ENCODE results near the gene STAB1.
A peak's percentile ranks its signal among the peaks of the same experiment; 100 is the strongest.

The STAB1 gene
- 0 to 1.3 (median 0.49) reads per million in 4 experiments for total RNA-seq

DNA sequence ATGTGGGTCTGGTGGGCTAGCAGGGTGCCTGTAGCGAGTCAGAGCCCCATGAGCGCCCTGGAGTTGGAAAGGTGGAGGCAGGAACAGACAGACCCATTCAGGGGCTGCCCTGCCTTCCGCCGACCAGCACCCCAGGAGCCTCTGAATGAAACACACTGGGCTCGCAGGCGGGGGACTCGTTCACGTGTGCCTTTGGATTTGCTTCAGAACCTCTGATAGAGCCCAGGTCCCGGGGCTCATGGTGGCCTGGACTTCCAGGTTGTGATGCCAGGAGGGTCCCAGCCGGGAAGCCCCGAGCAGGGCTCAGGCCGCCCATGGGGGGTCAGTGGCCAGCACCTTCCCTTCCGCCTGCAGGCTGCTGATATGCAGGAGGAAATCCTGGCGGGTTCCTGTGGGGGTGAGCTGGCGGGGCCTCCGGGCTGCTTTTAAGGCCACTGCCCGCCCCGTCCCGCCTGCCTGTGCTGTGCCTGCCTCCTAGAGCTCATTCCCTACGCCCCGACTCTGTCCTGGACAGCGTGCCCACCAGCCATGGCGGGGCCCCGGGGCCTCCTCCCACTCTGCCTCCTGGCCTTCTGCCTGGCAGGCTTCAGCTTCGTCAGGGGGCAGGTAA is at the start of gene STAB1:
Gene STAB1 (plus strand): TSS at position 453 of the 610 bp plus-strand sequence. CDS start 76 bp downstream, at position 529.
- DNase-seq: no peak

GRCh38 chr3:52446042-52446441 is 49.1 kb upstream of the STAB1 start:
- DNase-seq: no peak

- peak; percentile 59 for DNase-seq
Measured at GRCh38 chr3:52446631-52447511, 48.3 kb upstream of the STAB1 start.

DNA sequence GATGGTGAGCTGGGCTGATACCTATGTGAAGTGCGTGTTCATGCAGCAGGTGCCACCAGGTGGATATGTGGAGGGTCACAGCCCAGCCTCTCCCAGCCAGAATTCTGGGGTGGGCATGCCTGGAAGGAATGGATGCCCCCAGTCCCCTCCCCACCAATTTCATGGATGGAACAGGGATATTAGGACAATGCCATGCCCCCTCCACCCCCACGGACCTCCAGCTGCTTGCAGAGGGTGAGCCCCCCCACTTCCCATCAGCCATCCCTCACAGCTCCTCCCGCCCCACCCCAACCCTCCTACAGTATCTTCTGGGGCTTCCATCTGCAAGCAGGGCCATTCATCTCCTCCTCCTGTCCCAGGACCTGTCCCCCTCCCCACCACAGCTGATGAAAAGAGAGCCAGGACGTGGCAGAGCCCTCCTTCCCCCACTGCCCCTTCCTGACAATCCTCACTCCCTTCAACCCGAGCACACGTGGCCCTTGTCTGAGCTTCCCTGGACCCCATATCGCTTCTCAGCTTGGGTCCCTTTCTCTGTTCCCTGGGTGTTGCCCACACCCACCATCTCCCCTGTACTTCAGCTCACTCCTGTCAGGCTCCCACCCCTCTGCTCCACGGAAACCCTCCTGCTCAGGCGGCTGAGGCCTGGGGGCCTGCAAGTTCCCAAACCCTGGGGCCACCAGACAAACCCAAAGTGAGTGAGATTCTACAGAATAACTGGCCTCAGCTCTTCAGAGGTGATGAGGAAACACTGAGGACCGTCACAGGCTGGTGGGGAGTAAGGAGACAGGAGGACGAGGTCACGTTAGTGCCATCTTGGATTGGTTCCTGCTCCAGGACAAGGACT is 47.4 kb upstream of the STAB1 start:
- no peak for DNase-seq

DNA sequence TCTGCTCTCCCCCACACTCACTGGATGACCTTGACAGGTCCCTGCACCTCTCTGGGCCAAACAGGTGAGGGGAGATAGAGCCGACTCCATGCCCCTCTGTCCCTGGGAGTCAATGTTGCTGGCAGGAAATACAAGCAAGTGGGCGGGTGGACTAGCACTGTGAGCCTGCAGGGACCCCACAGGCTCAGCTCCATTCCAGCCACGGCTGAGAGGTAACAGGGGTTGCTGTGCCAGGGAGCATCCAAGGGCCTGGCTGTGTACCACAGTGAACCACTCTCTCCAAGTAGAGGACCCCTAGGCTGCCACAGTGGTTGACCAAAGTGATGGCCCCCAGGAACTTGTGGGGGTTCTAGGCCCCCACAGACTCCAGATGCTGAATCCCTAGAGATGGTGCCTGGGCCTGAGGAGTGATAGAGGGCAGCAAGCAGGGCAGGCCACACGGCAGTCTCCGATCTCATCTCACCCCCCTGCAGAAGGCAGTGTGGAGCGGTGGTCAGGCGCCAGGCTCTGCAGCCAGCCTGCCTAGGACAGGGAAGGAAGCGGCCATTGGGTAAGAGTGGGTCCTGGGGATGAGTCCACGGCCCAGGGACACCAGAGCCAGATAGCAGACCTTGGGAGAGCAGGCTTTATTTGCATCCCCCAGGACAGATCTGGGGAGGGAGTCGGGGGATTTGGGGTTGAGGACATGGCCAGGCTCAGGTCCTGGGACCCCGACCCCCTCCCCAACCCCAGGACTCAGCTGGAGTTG is 44.5 kb upstream of the STAB1 start:
- DNase-seq: no peak

GRCh38 chr3:52451237-52452083 is 43.7 kb upstream of the STAB1 start:
- no peak for DNase-seq

DNA sequence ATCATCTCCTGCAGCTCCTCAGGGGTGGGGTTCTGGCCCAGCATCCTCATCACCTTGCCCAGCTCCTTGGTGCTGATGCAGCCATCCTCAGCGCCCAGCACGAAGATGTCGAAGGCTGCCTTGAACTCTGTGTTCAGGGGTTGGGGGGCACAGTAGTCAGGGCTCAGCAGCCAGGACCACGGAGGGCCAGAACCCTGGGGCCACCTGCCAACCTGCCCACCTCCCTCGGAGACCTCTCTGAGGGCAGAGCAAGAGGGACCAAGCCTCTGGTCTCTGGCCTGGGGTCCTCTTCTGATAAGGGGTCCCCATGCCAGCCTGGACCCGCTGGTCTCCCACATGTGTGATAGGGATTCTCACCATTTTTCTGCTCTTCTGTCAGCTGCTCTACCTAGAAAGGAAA is 43.0 kb upstream of the STAB1 start:
- DNase-seq: no peak

GRCh38 chr3:52452570-52453221 is 42.4 kb upstream of the STAB1 start:
- no peak for DNase-seq

DNA sequence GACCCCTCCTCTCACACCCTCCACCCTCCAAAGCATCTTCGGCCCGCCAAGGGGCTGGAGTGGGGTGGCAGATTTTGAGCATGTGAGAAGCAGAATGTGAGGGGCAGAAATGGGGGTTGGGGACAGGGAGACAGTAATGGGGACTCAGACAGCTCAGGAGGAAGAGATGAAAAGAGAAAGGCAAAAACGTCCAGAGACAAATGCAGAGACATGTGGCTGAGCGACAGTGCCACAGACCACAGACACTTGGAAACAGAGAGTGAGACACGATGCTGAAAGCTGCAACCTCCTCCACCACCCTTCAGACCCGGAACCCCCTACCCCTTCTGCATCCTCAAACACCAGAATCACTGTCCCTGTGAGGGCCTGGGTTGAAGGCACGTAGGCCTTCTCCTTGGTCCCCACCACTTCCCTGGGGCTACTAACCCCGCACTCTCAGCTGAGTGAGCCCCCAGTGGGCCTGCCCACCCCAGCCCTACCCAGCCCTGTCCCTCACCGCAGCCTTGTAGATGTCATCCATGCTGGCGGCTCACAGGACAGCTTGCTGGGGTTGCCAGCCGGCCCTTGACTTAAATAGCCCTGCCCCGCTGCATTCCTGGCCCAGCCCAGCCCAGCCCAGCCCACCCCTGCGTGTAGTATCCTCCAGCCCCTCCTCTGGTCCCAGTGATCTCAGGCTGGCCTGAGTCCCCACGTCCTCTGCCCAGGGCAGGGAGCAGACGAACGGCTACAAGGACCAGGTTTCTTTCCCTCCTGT is 41.5 kb upstream of the STAB1 start, which contains the start of gene TNNC1:
Gene TNNC1 (minus strand): TSS at position 546 of the 754 bp plus-strand sequence. CDS start 26 bp downstream, at position 520.
- no peak for DNase-seq

GRCh38 chr3:52454250-52454937 is 40.7 kb upstream of the STAB1 start:
- DNase-seq: no peak

GRCh38 chr3:52454938-52455282 is 40.2 kb upstream of the STAB1 start:
- no peak for DNase-seq

DNA sequence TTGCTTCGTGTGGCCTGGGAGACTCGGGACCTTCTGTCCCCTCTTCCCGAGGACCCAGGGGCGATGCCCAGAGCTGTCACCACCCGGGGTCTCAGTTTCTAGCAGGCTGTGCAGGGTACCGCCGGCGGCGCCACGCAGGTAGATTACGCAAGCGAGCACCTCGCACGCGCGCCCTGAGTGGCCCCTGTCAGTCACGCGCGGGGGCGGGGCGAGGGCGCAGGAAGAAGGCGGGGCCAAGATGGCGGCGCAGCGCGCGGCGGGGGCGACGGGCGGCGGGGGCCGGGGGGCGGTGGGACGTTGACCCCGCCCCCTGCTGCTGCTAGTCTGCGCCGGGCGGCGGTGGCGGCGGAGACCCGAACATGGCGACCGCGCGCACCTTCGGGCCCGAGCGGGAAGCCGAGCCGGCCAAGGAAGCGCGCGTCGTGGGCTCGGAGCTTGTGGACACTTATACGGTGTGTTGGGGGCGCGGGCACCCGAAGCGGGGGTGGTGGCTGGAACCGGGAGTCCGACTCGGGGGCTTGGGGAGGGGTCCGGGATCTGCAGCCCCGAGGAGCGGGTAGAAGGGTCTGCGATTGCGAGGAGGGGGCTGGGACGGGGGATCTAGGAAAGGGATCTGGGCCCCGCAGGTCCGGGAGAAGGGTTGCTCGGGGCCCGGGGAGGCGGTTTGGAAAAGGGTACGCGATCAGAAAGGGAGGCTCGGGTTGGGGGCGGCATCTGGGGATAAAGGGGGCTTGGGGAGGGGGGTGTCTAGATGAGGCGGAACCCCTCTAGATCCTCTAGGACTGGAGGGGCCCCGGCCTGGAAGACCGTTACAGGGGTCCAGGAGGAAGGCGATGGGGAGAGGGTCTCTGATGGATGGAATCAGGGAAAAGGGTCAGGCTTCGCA is 39.6 kb upstream of the STAB1 start, which contains the start of gene NISCH:
Gene NISCH (plus strand): TSS at position 322 of the 886 bp plus-strand sequence. CDS start 38 bp downstream, at position 360.
- peak; percentile 97 for DNase-seq

DNA sequence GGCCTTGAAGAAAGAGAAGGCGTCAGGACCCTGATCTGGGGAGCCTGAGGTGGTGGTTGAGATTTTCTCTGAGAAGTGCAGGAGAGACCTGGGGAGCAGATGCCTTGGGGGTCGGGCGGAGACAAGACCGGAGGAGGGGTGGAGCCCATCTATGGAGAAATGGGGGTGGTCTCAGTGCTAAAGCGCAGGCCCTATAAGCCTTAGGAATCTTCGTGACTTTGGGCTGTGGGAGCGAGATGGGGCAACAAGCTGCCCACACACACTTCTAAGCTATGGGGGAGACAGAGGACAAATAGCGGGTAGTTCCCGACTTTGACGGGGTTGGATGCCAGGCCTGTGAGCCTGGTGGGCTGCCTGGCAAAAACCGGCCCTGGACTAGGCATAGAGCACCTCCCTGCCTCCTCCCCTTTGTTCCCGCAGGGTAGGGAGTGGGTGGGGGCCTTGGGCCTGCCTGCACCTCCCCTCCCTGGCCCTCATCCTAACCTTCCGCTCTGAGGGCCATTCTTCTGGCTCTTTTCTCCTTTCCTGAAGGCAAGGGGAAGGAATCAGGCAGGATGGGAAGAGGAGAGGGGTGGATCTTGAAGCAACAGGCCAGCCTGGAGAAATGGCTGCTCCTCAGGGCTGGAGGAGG is 38.9 kb upstream of the STAB1 start:
- DNase-seq: no peak

- no peak for DNase-seq
Measured at GRCh38 chr3:52456800-52457183, 38.3 kb upstream of the STAB1 start.

GRCh38 chr3:52458031-52458760 is 36.9 kb upstream of the STAB1 start:
- DNase-seq: no peak

GRCh38 chr3:52458770-52459545 is 36.2 kb upstream of the STAB1 start:
- DNase-seq: no peak
